ENCODE data around the gene BTRC.

BTRC gene

GRCh38 chr10:101353692-101354327 lies at the start of gene BTRC:
BTRC (plus strand) TSS chr10:101354165; CDS start chr10:101354181, 16 bp downstream.
- peak; percentile 99 to 100 for DNase-seq (ENCODE audit: low read depth in 2 of 2)
- TF ChIP-seq CTCF (IDR thresholded peaks at IDR 0.05; ENCODE audit: low read depth, low read length): no peak
- H3K4me3 ChIP-seq (replicated peaks in 1 of 2; ENCODE audit: low read depth in 2 of 2, low read length in 2 of 2): peak within 1 kb of the TSS; percentile 83 to 86

GRCh38 chr10:101304316-101304715 lies 49.6 kb upstream of the BTRC start:
- H3K4me3 ChIP-seq (replicated peaks in 1 of 2; ENCODE audit: low read depth in 2 of 2, low read length in 2 of 2): no peak overlapping the region
- no peak for TF ChIP-seq CTCF (IDR thresholded peaks at IDR 0.05; ENCODE audit: low read depth, low read length)
- no peak for DNase-seq (ENCODE audit: low read depth in 2 of 2)

- no peak for DNase-seq (ENCODE audit: low read depth in 2 of 2)
- no peak for TF ChIP-seq CTCF (IDR thresholded peaks at IDR 0.05; ENCODE audit: low read depth, low read length)
- no peak overlapping the region for H3K4me3 ChIP-seq (replicated peaks in 1 of 2; ENCODE audit: low read depth in 2 of 2, low read length in 2 of 2)
These were observed 48.4 kb upstream of the BTRC start for GRCh38 chr10:101305320-101306241.

- H3K4me3 ChIP-seq (replicated peaks in 1 of 2; ENCODE audit: low read depth in 2 of 2, low read length in 2 of 2): no peak overlapping the region
- no peak for DNase-seq (ENCODE audit: low read depth in 2 of 2)
- no peak for TF ChIP-seq CTCF (IDR thresholded peaks at IDR 0.05; ENCODE audit: low read depth, low read length)
These were observed 45.9 kb upstream of the BTRC start for GRCh38 chr10:101308051-101308450.

- H3K4me3 ChIP-seq (replicated peaks in 1 of 2; ENCODE audit: low read depth in 2 of 2, low read length in 2 of 2): no peak overlapping the region
- DNase-seq (ENCODE audit: low read depth in 2 of 2): no peak
- no peak for TF ChIP-seq CTCF (IDR thresholded peaks at IDR 0.05; ENCODE audit: low read depth, low read length)
These were observed 43.3 kb upstream of the BTRC start for GRCh38 chr10:101310529-101311184.

GRCh38 chr10:101311185-101312066 lies 42.5 kb upstream of the BTRC start:
- peak in 1 of 2 donors; percentile 13 for DNase-seq (ENCODE audit: low read depth in 2 of 2)
- no peak overlapping the region for H3K4me3 ChIP-seq (replicated peaks in 1 of 2; ENCODE audit: low read depth in 2 of 2, low read length in 2 of 2)
- TF ChIP-seq CTCF (IDR thresholded peaks at IDR 0.05; ENCODE audit: low read depth, low read length): no peak

All from cardiac fibroblast (primary cell).